Posterior cingulate gyrus (tissue), 11 donors: ENCODE results near the gene CNN1.

Experiments
- DNase-seq, 10 donors: peaks; one replicate each; pipeline versions ENCODE4 v3.0.0 to v3.0.0-alpha.2; 2020 to 2021; ENCODE audit warnings: mixed read lengths in 3 of 10
- intact Hi-C: fragments of 100-400 bp; cut with DNase I; formaldehyde crosslinking; loops from one replicate; pipeline ENCODE4 v1.15.1; 2023

Gene CNN1

DNA sequence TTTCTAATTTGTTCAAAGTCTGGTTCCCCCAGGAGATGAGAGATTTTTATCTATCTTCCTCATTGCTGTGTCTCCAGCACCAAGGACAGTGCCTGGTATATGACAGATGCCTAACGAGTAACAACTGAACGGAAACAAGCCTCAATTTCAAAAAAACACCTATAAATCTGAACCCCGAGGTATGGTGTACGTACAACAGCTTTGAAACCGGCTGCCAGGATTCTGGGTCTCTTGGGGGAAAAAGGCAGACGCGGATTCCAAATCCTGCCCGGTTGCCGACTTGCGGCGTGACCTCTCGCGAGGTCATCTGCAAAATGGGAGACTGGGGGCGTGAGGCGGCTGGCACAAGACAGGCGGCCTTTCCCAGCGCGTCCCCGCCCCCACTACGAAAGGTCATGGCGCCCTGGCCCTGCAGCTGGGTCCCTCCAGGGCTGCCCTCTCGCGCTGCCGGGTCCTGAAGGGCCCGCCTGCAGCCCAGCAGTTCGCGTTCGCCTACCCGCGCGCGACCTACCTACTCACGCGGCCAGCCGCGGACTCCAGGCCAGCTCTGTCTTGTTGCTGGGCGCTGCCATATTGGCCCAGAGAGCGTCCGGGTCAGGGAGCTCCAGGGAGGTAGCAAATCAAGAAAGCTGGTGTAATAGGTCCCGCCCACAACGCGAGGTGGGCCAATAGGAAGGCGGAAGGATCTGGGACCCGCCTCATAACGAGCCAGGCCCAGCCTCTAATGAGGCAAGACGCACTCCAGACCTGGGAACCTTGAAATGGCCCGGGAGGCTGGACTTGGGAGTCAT, 9.9 kb upstream of the CNN1 start, which contains the start of gene ECSIT:
TSS of gene ECSIT (minus strand) at position 584 of the 791 bp plus-strand sequence. CDS start 9,964 bp downstream, outside the sequence.
- DNase-seq, result peak; percentile 93 to 100 (median 98)
- intact Hi-C loops, result no loop called here

DNA sequence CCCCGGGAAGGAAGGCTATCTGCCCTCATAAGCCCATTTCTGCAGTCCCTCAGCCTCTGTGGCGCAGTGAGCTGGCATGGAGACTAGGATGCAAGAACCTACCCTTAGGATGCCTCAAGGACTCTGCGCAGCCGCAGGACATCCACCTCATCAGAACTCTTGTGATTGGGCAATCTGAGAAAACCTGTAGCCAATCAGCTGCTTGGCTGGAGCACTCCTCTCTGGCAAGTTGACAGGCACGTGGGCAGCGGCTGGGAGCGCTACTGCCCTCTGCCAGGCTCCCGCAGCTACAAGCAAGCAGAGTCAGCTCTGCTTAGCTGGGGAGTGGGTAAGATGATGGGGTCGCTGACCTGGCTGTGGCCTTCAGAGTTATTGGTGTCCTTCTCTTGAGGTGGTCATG, 8.2 kb upstream of the CNN1 start:
- intact Hi-C loops, result loop anchor here (1.0 kb wide), 1 partner anchor 25 kb away; the partner anchor contains the start of gene ZNF653
- DNase-seq, result peak; percentile 86 to 99 (median 92)

DNA sequence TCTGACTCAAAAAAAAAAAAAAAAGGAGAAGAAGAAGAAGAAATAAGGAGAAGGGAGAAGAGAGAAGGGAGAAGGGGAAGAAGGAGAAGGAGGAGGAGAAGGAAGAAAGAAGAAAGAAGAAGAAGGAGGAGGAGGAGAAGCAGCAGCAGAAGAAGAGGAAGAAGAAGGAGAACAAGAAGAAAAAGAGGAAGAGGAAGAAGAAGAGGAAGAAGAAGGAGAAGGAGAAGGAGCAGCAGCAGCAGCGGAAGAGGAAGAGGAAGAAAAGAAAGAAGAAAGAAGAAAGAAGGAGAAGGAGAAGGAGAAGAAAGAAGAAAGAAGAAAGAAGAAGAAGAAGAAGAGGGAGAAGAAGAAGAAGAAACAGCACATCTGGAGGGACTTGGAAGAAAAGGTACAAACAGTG, 4.1 kb upstream of the CNN1 start:
- DNase-seq, result no peak
- intact Hi-C loops, result no loop called here

DNA sequence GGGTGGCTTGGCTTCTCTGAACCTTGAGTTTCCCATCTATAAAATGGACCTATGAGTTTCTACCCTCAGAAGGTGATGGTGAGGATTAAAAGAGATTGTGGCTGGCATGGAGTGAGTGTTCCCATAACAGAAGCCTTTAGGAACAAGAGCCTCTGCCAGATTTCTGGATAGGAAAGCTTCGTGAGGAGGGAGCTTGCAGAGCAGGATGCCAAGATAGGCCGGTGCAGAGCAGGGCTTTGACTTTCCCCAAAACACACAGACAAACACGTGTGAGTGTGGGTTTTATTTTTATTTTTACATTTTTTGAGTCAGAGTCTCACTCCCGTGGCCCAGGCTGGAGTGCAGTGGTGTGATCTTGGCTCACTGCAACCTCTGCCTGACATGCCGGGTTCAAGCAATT, 3.7 kb upstream of the CNN1 start:
- peak in 1 of 10 donors; percentile 15 for DNase-seq
- intact Hi-C loops, result no loop called here

DNA sequence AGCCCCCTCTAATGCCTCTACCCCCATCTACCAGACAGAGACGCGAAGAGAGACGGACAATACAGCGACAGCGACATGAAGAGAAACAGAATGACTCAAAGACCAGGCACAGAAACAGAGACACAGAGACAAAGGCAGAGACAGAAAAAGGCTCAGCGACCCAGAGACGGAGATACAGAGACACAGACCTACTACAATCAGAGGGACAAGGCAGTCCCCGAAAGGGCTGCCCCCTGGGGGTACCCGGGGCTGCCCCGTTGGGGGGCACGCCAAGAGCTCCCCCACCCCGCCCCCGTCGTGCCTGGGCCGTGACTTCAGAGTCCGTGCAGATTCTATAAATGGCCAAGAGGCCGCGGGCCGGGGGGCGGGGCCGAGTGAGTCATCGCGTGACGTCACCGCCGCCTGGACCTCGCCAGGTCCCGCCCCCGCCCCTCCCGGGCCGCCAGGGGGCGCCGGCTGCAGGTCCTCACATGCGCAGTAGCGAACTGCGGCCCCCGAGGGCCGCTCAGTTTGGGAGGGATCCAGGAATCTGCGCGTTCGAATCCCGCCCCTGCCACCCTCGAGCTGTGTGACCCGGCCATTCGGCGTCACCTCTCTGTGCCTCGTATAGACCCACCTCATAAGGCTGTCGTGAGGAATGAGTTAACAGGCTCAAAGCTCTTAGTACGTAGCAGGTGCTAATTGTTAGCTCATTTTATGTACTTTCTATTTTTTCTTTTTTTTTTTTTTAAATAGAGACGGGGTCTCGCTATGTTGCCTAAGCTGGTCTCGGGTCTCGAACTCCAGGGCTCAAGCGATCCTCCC, 2.7 kb upstream of the CNN1 start:
- peak; percentile 74 to 98 (median 86) for DNase-seq
- intact Hi-C loops, result no loop called here

DNA sequence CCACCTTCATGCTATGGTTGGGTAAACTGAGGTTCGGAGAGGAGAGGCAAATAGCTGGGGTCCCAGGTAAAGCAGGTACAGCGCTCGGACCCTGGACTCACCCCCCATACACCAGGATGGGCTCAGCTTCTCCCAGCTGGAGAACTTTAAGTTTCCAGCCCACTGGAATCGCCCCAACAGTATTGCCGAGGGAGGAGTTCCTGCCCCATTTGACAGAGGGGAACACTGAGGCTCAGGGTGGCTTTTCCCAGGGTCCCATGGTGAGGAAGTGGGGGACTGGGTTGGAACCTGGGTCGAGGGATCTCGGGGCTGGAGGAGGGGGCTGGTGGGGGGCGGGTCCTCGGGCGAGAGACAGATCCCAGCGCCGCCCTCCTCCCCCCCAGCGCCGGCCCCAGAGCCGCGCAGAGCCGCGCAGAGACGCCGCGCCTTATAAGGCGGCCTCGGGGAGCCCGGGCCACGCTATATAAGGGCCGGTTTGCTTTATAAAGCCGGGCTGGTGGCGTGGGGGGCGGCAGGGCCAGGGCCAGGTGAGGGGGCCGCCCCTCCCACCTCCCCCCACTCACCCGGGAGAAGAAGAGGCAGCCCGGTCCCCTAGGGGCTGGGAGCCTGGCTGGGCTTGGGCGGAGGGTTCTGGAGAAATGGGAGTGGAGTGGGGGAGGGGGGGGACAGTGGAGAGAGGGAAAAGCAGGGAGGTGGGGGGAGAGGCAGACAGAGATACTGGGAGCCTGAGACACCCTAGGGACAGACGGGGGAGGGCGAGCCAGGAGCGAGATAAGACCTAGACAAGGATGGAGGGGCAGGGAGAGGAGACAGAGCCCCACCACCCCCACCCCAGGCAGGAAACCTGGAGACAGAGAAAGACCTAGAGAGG, 1.1 kb downstream of the CNN1 start:
- DNase-seq, result no peak
- intact Hi-C loops, result no loop called here

DNA sequence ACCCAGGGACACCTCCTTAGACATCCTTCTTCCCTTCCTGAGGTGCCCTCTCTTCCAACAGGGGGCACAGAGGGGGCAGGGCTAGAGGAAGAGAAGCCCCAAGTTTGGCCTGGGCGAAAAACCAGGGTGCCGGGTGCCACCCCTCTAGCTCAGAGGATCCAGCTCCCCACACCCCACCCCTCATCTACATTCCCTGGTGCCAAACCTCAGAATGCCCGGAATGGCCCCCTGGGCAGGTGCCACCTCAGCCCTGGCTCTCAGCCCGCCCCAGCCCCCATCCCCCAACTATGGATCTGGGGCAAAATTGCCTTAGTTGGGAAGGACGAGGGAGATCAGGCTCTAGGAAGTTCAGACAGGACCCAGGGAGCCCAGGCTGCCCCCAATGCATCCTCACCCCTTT, 2.0 kb downstream of the CNN1 start:
- no peak for DNase-seq
- intact Hi-C loops, result no loop called here

DNA sequence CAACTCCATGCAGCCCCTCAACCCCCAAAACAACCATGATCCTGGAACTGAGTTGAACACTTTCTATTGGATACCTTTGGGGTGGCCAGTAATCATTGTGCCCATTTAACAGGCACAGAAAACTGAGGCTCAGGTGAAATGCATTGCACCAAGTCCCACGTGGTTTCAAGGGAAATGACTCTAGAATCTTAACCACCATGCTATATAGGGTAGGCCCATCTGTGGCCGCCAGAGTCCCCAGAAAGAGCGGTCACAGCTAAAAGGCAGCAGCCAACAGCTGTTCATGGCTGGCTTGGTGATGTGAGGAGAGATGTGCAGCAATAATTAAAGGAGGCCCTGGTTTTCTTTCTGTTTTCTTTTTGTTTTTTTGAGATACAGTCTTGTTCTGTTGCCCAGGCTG, 2.6 kb downstream of the CNN1 start:
- intact Hi-C loops, result no loop called here
- no peak for DNase-seq

DNA sequence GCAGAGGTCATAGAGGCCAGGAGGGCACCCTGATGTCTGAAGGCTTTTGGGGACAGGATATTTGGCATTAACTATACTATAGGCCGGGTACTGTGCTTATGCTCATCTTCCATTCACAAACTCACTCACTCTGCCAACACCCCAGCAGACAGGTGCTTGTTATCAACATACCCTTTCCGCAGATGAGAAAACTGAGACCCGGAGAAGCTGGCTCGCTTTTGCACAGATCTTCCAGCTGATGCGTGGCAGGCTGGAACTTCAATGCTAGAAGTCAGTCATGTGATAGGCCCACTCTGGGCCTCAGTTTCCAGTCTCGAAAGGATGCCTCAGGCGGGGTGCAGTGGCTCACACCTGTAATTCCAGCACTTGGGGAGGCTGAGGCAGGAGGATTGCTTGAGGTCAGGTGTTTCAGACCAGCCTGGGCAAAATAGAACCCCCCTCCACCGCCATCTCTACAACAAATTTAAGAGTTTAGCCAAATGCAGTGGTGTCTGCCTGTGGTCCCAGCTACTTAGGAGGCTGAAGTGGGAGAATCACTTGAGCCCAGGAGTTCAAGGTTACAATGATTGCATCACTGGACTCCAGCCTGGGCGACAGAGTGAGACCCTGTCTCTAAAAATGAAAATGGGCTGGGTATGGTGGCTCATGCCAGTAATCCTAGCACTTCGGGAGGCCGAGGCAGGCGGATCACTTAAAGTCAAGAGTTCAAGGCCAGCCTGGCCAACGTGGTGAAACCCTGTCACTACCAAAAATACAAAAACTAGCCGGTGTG, 9.5 kb downstream of the CNN1 start:
- DNase-seq, result no peak
- intact Hi-C loops, result no loop called here

DNA sequence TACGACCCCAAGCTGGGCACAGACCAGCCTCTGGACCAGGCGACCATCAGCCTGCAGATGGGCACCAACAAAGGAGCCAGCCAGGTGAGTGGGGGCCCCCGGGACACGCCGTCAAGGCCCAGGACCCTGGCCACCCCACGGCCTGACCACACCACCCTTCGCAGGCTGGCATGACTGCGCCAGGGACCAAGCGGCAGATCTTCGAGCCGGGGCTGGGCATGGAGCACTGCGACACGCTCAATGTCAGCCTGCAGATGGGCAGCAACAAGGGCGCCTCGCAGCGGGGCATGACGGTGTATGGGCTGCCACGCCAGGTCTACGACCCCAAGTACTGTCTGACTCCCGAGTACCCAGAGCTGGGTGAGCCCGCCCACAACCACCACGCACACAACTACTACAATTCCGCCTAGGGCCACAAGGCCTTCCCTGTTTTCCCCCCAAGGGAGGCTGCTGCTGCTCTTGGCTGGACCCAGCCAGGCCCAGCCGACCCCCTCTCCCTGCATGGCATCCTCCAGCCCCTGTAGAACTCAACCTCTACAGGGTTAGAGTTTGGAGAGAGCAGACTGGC, 10.8 kb downstream of the CNN1 start:
- intact Hi-C loops, result no loop called here

DNA sequence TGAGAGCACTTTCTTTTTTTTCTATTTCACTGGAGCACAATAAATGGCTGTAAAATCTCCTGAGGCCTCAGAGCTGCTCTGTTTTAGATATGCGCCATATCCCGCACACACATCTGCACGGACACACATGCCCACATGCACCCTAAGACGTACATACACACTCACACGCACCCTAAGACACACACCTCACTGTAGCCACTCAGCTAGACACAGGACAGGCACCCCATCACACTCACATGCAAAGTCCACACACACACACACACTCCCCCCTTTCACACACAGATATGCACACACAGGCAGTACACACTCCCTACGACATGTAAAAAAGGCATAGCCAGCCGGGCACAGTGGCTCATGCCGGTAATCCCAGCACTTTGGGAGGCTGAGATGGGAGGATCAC, 11.6 kb downstream of the CNN1 start:
- intact Hi-C loops, result no loop called here
- no peak for DNase-seq

More for the DNA sequence above, 10.8 kb downstream of the CNN1 start:
- no peak for DNase-seq

DNA sequence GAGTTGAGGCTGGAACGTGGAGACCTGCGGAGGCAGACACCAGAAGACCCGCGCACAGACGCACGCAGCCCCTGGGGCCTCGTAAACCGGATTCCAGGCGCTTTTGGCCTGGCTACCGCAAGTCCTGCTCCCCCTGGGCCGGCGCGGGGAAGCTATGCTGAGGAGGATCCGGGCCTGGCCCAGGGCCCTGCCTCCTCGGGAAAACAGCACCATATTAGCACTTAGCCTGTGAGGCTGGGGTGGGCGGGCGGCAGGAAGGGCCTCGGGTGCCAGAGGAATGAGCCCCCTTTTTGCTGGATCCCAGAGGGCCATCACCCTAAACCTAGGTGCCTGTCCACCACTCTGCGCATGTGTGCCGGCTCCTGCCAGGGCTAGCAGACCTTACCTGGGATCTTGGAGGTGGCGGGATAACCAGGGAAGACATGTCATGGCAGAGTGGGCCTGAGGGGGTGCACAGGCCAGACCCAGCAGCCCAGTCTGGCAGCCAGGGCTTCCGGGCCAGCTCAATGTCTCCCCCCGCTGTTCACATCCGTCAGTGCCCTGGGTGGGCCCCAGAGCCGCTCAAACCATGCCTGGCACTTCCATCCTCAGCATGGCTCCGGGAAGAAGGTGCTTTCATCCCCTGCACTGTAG, 13.1 kb downstream of the CNN1 start:
- intact Hi-C loops, result no loop called here
- no peak for DNase-seq

DNA sequence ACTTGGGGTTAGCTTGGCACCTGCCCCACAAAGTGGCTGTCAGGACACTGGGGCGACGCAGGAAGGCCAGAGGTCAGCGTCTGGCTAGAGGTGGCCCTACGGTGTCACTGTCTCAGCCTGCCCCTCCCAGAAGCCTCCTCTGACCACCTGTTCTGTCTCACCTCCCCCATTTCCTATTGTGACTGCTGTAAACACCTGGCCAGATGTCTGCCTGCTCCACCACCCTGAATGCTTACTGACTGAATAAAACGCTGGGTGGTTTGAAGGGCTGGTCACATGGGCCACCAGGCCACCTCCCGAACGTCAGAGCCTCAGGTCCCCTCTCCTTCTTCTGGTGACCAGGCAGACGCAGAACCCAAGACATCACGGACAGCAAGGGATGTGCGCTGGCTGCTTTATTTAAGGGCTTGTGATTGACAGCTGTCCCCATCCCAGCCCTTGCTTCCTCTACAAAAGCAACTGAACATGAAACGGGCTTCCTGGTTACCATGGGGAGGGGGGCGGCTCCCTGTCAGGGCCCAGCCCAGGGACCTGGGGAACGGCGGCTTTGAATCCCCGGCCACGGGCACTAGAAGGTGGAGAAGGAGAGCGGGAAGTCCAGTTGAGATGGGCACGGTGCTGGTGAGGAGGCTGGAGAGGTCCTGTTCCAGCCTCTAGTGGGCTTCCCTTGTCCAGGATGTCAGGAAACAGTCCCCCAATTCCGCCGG, 14.2 kb downstream of the CNN1 start:
- no peak for DNase-seq
- intact Hi-C loops, result no loop called here

DNA sequence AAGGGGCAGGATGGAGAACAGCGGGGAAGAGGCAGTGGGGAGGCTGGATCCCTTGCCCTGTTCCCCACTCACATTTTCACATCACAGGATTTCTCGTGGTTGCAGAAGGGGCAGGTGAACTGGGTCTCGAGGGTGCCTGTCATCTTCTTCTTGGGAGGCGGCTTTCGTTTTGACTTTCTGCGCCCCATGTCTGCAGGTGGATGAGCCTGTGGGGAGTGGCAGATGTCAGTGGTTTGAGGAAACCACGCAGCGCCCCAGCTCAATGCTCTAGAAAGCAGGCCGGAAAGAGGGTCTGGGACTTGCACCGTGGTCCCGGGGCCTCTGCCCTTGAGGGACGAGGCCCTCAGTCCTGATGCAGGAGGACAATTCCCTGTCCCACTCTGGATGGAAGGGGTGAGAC, 15.5 kb downstream of the CNN1 start:
- intact Hi-C loops, result no loop called here
- no peak for DNase-seq

DNA sequence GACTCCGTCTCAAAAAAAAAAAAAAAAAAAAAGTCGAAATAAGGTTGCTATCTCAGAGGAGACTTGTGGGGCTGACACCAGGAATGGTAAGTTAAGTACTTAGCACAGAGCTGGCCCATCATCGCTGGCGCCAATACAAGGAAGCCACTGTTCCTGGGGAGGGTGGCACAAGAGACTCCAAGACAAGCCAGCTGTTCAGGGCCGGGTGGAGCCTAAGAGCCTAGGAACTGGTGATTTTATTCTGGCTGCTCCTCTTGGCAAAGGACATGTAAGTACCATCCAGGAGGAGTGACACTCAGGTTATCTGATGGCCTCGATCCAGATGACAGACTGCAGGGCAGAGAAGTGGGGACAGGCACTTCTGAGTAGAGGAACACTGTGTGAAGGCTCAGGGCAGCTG, 16.6 kb downstream of the CNN1 start:
- intact Hi-C loops, result loop anchor here (5.0 kb wide), 2 partner anchors 37 to 48 kb away; partner anchors contain the start of gene ZNF653
- DNase-seq, result no peak

DNA sequence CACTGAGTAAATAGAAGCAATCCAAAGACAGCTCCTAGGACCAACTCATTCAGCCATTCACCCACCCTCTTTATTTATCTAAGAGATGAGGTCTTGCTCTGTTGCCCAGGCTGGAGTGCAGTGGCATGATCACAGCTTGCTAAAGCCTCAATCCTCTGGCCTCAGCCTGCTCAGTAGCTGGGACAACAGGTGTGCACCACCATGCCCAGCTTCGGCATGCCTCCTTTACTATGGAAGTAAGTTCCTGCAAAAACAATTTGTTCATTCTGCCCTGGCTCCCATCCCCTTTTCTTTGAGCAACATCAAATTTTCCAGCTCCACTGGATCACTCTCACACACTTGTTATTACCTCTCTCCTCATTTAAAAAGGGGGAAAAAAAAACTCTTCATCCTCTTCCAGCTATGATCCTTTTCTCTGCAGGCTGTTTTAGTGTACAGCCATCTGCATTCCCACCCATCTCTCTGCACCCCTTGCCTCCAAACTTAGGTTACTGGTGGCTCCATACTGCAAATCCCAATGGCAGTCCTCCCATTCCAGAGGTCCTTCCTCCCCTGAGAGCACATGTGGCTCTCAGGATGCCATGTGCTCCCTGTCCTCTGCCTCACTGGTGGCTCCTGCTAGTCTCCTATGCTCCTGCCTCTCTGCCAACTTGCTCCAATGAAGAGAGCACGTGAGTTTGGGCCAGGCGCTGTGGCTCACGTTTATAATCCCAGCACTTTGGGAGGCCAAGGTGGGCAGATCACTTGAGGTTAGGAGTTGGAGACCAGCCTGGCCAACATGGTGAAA, 18.2 kb downstream of the CNN1 start:
- intact Hi-C loops, result loop anchor here (5.0 kb wide), 2 partner anchors 35 to 50 kb away; partner anchors contain the start of gene ZNF653
- no peak for DNase-seq
